HTERT RPE-1 (cell line): ENCODE data around the gene UBAP2L.
"Not testable (repeated sequence)": the region's sequence is repeated elsewhere in the genome, so short reads cannot be mapped to it uniquely, and the experiment has no call there.

Source experiments
- in situ Hi-C: fragments of 300-500 bp; cut with MboI; formaldehyde crosslinking; loops from 4 replicates; pipeline ENCODE4 v1.14.3; 2020; ENCODE audit warnings: low sequenced_read_pairs

The UBAP2L gene

DNA sequence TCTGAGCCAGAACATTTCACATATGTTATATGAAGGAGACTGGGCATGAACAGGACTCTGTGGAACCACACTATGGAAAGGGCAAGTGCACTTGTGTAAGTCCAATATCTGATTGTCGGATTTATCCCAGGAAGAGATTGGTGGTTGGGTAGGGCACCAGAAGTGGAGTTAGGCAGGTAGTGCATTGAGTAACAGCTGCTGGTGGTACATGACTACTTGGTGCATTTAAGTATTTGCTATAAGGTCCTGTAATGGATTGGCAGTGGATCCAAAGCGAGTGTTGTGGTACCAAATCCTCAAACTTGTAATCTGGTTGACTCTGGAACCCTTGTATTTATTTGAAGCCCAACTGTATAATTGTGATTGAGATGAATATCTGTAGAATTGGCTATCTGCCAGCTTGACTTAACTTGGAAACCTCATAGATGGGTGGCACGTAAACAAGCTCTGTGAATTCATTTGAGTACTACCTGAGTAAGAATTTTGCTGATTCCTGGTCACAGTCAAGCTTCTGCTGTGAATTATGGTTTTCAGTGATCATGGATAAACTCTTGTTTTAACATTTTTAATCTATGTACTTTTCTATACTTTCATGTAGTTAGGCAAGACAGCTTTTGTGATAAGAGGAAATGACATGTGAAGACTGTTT is 21.1 kb downstream of the UBAP2L start:
- in situ Hi-C loops: no loop called here

DNA sequence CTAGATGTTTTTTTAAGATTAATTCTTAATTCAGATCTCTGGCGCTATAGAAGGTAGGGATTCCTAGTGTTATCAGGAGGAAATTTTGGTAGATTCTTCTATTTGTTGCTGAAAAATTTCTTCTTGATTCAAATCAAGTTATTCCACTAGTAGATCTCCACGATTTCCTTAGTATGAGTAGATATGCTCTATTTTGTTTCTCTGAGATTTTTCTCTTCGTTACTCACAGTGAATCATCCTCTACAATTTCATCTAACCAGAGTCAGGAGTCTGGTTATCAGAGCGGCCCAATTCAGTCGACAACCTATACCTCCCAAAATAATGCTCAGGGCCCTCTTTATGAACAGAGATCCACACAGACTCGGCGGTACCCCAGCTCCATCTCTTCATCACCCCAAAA is 32.9 kb downstream of the UBAP2L start:
- in situ Hi-C loops: no loop called here

DNA sequence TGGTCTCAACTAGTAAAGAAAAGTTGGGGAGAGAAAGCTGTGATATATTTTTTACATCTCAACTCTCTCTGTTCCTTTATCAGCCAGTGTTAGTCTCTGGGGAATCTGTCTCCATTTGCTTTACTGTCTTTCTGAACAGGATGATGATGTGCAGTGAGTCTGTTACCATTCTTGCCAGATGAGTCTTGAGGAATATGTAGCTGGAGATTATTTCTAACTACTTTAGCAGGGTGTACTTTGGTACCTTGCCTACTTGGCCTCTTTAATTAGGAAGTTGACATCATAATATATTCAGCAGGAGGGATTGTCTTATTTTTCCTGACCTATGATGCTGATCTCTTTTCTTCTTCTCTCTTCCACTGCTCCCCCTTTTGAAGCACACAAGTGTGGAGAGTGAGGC is 35.9 kb downstream of the UBAP2L start:
- in situ Hi-C loops: no loop called here

DNA sequence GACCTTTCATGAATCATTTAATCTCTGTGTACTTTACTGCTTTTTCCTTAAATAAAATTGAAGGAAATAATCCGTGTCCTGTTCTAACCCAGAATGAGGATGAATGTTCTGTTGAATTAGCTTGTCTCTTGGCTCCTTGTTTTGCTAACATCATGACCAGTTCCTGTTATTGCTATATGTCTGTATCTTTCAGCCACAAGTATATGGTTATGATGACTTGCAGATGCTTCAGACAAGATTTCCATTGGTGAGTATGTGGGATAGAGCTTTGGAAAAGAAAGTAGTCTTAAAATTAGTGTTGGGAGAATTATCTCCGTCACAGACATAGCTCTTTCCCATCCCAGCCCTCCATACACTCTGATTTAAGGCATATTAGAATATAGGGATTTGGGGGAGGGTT is 38.0 kb downstream of the UBAP2L start:
- in situ Hi-C loops: no loop called here

DNA sequence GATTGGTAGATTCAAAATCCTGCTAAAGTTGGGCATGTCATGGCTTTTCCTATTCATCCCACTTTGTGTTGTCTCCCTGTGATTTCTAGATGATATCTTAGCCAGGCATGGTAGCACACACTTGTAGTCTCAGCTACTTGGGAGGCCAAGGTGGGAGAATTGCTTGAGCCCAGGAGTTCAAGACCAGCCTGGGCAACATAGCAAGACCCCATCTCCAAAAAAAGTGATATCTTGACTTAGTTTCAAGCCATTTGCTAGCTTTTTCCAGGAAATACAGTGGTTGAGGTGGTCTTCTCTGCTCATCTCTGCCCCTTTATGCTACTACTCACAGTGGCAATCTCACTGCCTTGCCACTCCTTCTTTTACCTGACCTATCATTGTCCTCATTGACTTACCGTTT is 39.4 kb downstream of the UBAP2L start:
- in situ Hi-C loops: no loop called here

DNA sequence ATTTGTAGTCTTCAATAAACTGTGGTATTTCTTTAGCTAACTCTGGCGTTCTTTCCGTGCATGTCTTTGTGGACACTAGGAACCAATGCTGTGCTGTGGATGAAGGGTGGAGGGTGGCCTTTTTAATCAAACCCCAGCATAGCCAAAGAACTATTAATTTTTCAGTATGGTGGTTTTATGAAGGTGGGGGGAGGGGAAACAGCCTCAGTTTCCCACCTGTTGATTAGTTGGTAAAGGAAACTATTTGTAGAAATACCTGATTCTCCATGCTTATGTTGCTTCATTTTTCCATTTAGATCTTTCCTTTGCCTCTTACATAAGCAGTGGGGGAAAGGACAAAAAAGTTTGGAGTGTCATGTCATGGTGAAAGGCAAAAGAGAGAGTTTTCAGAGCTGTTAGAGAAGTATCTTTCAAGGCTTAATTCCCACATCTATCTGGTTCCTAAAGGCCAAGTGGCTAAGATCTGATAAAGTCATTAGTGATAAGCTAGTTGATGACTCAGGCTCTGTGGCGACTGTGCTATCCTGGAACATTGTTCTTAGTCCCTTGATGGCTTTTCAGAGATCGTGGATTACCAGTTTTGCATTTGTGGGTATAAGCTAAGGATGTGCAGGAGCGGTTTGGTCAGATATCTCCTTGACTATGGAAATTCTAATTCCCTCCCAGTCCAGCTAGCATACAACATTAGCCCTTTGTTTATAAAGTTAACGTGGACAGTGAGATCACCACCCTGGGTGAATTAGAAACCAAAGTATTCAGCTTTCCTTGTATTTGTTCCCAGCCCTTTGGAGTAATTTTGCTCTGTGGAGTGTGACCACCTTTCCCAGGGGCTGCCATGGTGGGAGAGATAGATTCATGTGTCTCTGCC is 42.9 kb downstream of the UBAP2L start:
- in situ Hi-C loops: no loop called here

DNA sequence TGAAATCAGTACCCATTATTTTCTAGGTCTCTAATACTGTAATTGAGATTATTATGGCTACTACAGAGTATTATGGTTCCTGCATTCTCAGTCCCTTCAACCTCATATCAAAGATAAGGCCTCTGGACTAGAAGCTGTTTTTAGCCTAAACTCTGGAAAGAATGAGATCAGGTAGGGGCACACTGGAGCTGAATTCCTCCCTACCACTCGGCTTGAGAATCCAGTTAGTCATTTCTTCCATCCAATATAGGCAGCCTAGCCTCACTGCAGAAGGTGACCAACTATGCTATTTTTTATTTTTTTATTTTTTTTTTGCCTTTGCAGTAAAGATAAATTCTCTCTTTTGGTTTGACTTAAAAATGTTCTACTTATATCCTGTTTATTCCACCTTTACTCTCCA is 43.7 kb downstream of the UBAP2L start:
- in situ Hi-C loops: no loop called here

DNA sequence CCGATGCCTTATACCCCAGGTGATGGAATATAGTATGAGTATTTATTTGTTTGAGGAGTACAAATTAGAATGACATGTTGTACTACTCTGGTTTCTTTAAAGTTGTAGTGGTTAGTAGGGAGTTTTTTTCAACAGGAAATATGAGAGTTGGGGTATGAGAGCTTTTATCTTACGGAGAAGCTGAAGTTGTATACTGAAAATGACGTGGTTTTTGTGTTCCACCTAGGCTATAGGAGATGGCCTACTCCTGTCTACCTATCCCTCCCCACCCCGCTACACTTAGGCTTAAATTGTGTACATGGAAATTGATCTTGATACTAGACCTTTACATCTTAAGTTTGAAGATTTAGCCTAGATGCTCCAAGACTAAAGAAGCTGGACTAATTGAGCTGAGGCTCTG is 44.8 kb downstream of the UBAP2L start:
- in situ Hi-C loops: no loop called here

DNA sequence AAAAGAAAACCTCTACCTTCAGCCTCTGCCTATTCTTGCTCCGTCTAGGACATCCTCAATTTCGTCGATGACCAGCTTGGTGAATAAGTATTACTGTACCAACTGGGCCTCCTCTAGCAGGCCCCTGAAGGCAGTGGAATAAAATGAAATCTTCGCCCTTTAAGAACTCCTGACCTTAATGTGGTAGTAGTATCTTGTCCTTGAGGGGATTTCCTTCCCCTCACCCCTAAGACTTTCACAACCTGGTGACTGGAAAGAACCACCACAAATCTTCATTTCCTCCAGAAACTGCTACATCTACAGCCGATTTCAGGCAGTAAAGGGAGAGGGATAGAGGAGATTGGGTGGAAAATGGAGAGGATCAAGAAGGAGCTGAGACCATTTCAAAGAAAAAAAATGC is 50.1 kb downstream of the UBAP2L start:
- in situ Hi-C loops: no loop called here

DNA sequence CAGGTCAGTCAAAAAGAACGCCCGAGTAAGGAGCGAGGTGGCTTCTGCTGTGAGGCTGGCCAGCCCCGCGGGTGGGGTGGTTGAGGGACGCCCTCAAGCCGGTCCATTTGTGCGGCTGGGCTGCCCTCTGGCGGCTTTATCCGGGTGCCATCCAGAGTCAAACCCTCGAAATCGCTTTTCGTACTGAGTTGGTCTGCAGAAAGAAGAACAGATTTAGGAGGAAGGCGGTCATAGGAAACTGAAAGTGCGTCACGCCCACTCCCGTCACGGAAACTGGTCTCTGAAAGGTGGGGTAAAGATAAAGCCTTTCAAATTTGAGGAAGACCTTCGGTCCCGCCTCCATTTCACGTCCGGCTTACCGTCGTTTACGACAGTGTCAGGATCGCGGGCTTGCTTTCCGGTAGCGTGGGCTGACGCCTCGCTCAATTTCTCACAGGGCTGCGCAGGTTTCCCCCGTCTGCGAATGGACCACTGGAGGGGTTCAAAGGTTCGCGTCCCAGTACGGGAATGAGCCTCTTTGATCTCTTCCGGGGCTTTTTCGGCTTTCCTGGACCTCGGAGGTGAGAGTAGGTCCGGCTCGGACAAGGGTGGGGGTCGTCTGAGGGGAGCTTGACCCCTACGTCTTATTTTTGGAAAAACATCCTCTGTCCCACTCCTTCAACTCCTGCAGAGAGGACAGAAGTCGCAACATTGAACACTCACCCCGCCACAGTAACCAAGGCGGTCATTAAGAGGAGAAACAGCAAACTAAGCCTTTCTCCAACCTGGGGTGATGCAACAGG is 51.7 kb downstream of the UBAP2L start, which contains the start of gene HAX1:
Gene HAX1, plus strand, starts transcription at position 413 of the 782 bp plus-strand sequence. Its CDS starts 95 bp downstream, at position 508.
- in situ Hi-C loops: no loop called here

DNA sequence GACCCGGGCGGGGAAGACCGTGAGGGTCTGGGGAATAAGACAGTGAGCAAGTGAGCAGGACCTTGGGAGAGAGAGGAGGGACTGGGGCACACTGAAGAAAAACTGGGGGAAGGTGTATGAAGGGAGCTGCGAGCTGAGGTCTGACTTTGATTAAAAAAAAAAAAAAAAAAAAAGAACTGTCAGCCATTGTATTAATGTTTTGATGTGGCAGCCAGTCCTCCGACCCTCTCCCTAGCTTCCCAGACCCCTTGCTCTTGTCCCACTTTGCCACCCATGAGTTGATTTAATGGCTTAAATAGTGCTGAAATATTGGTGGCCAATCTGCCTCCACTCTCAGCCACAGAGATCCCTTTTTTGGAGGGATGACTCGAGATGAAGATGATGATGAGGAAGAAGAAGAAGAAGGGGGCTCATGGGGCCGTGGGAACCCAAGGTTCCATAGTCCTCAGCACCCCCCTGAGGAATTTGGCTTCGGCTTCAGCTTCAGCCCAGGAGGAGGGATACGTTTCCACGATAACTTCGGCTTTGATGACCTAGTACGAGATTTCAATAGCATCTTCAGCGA is 52.3 kb downstream of the UBAP2L start:
- in situ Hi-C loops: no loop called here

DNA sequence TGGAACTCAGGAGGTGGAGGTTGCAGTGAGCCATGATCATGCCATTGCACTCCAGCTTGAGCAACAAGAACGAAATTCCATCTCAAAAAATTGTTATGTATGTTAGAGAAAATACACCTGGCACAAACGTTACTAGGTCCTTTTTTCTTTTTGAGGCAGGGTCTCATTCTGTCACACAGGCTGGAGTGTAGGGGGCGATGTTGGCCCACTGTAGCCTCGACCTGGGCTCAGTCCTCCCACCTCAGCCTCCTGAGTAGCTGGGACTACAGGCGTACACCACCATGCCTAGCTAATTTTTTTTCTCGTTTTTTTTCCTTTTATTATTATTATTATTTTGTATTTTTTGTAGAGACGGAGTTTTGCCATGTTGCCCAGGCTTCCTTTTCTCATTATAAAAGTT is 56.0 kb downstream of the UBAP2L start:
- in situ Hi-C loops: no loop called here

DNA sequence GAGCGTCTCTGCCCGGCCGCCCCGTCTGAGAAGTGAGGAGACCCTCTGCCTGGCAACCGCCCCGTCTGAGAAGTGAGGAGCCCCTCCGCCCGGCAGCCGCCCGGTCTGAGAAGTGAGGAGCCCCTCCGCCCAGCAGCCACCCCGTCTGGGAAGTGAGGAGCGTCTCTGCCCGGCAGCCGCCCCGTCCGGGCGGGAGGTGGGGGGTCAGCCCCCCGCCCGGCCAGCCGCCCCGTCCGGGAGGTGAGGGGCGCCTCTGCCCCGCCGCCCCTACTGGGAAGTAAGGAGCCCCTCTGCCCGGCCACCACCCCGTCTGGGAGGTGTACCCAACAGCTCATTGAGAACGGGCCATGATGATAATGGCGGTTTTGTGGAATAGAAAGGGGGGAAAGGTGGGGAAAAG is 66.8 kb downstream of the UBAP2L start:
- in situ Hi-C loops: not testable (repeated sequence)

DNA sequence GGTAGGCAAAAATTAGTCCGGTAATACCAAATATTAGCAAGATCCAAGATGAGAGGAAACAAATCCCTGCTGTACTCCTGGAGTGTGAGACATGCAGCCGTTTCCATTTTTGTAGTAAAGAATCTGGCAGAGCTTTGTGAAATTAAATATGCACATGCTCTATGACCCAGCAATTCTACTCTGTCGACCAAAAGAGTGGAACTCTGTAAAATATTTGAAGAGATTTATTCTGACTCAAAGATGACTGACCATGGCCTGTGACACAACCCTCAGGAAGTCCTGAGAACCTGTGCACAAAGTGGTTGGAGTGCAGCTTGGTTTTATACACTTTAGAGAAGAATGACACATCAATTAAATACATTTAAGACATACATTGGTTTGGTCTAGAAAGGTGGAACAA is 67.9 kb downstream of the UBAP2L start:
- in situ Hi-C loops: no loop called here

DNA sequence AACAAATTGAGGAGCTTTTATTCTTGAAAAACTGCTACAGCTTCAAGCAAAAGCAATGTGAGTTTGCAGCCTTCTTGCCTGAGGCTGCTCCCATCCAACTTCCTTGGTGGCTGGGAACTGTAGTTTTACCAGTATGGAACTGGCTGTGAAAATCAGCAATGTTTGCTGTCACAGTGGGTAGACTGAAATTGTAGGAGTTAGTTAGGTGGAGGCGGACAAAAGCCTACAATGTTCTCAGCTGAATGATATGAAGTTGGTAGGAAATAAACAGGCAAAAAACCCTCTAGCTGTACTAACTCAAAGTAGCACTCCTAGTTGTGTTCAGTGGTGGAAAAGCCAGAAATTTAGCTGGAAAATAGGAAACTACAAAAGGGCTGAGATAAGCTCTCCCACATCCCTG is 70.2 kb downstream of the UBAP2L start:
- in situ Hi-C loops: no loop called here

DNA sequence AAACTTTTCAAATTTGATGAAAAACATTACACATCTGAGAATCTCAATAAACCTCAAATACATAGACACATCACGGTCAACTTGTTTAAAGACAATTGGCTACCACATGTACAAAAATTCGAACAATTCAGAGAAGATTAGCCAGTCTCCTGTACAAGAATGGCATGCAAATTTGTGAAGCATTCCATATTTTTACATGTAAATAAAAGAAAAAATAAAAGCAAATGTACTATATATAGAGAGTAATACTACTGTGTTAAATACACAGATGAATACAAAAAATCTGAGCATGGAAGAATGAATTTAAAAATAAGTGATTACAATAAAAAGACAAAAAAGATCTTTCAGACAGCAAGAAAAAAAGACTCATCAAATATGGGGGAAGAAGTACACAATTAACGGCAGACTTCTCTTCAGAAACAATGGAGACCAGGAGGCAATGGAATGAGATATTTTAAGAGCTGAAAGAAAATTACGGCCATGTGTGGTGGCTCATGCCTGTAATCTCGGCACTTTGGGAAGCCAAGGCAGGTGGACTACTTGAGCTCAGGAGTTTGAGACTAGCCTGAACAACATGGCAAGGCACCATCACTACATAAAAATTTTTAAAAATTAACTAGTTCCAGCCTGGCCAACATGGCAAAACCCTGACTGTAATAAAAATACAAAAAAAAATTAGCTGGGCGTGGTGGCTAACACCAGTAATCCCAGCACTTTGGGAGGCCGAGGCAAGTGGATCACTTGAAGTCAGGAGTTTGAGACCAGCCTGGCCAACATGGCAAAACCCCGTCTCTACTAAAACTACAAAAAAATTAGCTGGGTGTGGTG is 74.9 kb downstream of the UBAP2L start:
- in situ Hi-C loops: no loop called here

DNA sequence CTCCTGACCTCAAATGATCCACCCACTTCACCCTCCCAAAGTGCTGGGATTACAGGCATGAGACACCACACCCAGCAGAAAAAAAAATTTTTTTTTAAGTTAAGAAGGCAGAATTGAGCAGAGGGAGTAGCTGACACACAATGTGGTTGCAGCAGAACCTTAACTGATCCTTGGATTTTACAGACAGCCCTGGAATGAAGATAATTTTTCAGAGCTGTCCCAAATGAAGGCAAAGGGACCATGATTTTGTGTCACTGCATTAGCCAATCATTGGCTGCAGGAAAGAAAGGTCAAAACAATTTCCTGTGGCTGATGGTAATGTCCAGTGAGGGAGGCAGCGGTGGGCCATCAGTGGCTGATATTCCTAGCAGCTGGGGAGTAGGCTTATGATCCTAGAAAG is 80.8 kb downstream of the UBAP2L start:
- in situ Hi-C loops: no loop called here

DNA sequence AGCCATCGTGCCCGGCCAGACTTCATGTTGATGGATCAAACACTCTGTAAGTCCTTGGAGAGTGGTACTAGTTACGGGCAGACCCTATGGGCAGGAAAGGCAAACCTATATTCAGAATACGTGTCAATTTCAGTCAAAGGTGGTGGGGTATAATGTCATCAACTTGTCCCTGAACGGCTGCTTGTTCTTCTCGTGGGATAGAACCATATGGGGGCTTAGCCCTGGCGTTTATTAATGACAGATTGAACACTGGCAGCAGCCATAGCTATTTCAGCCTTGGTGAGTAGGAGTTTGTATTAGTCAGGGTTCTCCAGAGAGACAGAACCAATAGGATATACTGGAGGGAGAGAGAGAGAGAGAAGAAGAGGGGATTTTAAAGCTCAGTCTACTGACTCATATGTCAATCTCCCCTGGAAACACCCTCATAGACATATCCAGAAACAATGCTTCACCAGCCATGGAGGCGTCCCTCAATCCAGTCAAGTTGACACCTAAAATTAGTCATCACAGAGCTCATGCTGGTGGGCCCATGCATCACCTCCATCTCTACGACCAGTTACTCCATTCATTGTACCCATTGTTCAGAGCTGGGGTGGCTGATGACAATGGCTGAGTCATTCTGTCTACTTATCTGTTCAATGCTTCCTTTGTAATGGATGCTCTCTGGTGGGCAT is 84.0 kb downstream of the UBAP2L start:
- in situ Hi-C loops: no loop called here

DNA sequence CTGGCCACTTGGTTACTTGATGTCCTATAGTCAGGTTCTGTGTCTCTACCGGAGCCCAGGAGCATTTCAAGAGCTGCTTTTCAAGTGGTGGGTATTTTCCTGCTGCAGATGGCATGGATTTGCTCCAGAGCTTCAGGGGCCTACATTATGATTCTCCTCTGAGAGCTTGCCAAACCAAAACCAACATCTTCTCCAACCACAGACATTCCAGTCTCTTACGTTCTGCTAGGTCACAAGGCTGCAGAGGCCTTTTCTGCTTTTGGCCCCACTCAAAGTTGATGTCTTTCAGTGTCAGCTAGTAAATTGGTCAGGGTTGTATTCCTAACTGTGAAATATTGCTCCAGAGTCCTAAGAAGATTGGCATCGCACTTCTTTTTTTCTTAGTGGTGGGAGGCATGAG is 85.4 kb downstream of the UBAP2L start:
- in situ Hi-C loops: no loop called here
